GM21619 (cell line): ENCODE measurements around the gene SLC6A3.

Experiments
- ATAC-seq: cut with Tn5 transposase; IDR thresholded peaks from one replicate; pipeline ENCODE4 v1.9.1; 2021; ENCODE audit not compliant: unreplicated experiment

The SLC6A3 gene

DNA sequence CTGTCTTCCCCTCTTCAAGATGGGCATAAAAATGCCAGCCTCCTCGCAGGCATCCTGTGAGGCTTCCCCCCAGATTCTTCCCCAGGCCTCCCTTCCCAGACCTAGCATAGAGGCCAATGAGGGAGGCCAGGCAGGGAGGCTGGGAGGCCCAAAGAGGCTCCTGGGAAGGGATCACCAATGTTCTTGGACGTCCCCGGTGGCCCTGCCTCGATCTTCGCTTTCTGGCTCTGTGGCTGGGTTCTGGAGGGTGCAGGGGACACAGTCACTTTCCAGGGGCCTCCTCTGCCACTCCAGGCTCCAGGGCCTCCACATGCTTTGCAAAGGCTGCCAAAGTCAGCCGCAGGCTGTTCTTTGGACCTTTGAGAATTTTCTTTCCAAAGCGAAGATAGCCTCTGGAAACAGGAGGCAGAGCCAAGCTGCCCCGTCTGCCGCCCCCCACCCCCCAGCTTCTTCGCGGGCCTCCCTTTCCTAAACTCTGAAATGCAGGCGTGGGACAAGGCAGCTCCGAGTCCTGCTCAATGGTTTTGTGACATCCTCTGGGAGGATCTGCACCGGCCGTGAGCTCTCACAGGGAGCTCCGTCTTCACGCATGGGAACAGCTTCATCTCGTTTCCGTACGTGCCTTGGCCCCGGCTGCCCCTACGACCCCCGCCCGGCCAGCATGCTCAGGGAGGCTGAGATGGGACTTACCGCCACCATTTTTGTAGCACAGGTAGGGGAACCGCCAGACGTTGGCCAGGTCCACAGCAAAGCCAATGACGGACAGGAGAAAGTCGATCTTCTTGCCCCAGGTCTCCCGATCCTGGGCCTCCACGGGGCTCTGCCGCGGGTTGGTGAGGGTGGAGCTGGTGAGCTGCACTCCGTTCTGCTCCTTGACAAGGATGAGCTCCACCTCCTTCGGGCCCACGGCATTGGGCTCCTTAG lies 2.8 kb downstream of the SLC6A3 start:
- no peak for ATAC-seq

DNA sequence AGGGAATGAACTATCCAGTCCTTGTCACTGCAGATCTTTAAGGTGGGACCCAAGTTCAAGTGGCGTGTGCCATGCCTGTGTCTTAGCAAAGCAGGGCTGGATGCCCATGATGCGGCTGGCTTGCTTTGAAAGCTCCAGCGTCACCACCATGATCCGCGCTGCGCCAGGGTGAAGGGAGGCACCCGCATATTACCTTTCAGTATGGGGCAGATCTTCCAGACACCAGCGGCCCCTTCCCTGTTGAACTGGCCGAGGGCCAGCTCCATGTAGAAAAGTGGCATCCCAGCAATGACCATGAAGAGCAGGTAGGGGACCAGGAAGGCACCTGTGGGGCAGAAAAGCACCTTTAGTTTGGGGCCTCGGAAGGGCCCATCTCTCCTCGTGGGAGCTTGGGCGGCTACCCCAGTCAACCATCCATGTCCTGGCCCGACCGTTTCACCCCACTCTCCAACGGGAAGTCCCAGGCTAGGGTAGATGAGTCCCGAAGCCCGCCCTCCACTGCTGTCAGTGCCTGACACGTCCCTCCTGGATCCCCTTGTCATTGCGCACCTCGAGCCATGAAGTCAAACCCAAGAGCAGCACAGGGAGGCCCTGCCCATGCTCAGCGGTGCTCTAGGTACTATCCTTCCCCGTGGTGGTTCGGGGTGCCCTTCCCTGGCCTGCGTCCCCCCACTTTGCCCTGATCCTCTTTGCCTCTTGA lies 3.9 kb downstream of the SLC6A3 start:
- ATAC-seq = no peak

DNA sequence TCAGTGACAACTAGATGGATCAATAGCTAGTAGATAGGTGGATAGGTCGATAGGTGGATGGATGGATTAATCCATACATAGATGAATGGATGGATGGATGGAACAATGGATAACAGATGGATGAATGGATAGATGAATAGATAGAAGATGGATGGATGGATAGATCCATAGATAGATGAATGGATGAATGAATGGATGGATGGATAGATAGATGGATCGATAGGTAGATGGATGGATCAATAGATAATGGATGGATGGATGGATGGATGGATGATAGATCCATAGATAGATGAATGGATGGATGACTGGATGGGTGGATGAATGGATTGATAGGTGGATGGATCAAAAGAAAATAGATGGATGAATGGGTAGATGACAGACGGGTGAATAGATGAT lies 5.1 kb downstream of the SLC6A3 start:
- ATAC-seq = no peak

DNA sequence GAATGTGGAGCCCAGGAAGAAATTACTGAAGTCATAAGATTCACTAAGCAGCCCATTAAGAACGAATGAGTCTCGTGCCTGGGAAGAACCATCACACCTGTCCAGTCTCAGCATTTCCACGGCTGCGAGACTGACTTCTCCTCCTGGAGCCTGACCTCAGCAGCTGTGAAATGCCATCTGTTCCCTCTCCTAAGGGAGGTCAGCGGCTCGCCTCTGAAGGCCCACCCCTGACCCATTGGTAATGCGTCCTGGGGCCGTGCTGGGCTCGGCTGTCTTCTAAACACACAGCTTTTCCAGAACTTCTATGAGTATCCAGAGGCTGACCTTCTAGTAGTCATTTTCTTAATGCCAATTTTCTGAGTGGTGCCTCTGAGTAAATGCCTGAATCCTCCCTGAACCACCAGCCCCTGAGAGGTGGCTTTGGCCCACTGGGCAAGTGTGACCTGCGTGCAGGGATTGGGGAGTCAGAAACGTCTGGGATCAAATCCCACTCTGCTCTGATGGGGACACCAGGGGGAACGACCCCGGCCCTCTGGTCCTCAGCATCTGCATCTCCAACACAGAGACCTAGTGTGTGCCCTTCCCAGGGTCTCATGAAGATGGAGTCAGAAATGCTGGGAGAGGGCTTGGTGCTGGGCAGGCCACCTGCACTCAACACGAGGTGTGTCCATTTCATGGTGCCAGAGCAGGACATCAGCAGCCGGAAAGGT lies 5.7 kb downstream of the SLC6A3 start:
- ATAC-seq = no peak

DNA sequence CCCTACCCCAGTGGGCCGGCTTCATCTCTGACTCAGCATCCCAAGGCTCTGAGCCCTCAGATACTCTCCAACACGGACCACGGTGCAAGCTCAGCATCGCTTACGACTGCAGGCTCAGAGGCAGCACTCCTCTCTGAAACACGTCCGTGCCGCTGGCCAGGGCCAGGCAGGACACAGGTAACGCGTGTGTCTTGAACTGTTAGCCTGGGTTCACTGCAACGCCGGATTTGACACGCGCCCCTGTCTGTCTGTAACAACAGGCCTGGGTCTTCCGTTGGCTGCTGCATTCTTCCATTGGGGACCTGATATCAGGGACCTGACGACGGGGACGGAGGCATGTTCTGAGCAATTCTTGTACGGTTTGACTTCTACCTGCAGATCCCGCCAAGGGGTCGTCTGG lies 6.4 kb downstream of the SLC6A3 start:
- ATAC-seq = no peak

DNA sequence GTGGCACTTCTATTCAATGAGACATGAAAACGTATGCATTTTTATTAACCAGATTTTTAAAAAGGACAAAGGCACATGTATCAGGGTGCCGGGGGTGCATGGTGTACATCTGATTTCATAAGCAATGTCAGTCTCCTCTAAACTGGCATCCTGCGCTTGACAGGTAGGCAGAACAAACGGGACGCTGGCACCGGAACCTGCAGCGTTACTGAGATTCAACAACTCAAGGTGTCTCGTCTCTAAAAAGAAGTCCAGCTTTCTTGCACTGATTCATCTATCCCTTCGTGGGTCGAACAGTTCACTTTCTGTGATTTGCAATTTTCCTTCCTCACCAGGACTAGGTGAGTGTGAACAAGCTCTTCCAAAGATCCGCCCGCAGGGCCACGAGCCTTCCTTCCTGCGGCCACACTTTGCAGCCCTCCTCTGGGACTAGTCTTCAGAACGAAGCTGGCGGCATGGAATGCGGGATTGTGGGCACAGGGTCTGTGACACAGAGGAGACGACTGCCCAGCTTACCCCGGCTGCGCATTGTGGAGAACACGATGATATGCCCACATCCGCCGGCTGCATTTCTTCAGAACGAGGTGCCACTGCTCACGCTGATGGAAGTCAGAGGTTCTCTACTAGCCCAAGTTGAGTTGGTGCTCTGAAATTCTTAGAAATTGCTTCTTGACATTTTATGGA lies 7.2 kb downstream of the SLC6A3 start:
- no peak for ATAC-seq

DNA sequence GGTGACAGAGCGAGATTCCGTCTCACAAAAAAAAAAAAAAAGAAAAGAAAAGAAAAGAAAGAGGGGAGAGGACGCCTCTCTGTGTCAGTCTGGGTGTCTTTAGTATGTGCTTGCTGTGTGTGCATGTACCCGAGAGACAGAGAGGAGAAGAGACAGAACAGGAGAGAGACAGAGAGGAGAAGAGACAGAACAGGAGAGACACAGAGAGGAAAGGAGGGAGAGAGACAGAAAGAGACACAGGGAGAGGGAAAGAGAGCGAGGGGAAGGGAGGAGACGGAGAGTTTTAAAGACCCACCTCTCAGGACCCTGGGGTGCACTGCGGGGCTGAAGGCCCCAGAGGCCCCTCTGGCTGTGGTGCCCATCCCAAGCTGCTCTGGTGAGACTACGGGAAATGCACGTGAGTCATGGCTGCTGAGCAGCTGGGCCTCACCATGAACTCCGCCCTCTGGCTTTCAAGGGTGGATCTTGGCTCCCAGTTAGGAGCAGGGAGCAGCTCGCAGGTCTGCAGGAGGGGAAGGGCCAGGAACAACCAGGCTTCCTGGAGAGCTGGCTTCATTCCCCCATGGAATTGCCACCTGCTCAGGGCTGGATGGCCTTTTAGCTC lies 7.9 kb downstream of the SLC6A3 start:
- ATAC-seq = no peak

DNA sequence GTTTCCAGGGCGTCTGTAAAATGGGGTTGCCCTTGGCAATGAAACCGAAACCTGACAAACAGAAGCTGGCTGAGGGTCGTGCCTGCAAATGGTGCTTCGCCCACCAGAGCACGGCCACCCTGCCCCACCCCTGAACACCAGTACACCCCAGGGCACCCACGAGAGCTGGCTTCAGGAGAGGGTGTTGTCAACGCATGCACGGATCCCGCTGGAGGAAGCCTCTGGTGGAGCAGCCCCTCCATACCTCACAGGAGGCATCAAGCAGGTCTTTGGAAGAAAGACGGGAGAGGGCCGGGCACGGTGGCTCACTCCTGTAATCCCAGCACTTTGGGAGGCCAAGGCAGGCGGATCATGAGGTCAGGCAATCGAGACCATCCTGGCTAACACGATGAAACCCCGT lies 8.6 kb downstream of the SLC6A3 start:
- ATAC-seq = no peak

DNA sequence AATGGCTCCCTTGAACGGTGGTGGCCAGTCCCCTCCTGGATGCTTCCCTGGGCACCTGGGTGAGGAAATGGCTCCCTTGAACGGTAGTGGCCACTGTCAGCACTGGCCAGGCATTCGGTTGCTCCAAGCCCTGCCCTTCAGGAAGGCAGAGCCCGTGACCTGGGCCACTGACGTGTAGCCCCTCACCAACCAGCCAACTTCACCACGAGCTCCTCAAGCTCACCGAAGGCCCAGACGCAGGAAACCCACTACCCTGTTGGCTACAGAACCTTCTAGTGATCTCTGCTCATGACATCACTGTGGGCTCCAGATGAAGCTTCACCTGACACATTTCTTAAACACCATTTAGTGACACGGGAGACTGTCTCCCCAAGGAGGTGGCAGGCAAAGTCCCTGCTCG lies 9.2 kb downstream of the SLC6A3 start:
- ATAC-seq = no peak

DNA sequence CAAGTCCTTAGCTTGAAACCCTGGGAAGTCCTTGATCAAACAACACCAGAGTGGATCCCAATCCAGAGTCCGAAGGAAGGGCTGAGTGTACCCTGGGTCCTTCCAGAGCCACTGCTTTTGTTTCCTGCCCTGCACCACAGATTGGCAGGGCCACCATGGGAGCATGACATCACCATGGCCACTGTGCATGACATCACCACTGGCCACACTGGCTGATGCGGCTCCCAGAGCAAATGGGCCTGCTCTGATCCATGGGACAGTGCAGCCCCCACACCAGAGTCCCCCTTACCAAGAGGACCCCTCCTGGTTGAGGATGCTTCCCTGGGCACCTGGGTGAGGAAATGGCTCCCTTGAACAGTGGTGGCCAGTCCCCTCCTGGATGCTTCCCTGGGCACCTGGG lies 9.9 kb downstream of the SLC6A3 start:
- ATAC-seq = no peak

DNA sequence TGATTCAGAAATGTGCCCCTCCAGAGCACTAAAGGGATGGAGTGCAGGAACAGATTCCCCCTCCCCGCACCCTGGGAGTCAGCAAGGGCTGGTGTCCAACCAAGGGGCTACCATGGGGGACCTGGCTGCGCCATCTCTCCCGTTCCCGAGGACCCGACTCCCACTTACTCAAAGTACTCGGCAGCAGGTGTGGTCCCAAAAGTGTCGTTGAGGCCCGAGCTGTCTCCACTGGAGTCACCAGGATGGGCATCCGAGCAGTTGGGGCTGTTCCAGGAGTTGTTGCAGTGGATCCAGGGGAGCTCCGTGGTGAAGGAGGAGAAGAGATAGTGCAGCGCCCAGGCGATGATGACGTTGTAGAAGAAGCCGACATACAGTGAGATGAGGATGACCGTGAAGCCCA lies 12.9 kb downstream of the SLC6A3 start:
- no peak for ATAC-seq

DNA sequence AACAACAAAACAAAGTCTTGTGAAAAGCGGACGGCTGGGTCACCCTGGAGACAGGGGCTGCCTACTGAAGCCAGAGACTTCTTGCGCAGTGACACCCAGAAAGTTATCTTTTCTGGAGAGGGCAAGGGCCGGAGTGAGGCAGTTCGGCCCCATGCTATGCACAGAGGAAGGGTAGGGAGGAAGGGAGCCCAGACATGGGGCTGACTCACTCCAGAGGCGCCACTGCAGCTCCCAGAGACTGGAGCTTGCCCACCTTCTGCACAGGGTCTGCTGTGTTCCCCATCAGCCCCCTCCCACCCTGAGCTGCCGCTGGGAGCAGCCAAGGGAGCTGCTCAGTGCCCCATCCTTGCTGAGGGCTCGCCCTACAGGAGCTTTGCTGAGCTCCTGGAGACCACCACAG lies 13.3 kb downstream of the SLC6A3 start:
- ATAC-seq = no peak

DNA sequence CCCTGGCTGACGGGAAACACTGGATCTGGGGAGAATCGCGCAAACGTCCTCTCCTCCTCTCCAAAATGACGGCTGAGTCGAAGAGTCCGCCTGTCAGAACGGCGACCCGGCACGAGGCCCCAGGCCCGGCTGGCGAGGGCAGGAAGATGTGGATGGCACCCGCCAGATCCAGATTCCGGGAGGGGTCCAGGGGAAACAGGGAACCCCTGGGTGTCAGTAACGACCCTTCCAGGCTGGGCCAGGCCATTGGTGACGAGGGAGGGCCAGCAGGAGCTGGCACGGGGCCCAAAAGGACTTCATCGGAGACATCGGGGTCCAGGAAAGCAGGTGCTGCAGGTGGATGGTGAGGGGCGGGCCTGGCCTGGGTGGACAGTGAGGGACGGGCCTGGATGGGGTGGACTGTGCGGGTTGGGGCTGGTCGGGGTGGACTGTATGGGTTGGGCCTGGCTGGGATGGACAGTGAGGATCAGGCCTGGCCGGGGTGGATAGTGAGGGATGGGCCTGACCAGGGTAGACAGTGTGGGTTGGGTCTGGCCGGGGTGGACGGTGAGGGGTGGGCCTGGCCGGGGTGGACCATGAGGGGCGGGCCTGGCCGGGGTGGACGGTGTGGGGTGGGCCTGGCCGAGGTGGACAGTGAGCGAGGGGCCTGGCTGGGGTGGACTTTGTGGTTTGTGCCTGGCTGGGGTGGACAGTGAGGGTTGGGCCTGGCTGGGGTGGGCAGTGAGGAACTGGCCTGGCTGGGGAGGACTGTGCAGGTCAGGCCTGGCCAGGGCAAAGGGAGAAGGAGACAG lies 14.0 kb downstream of the SLC6A3 start:
- ATAC-seq = no peak

DNA sequence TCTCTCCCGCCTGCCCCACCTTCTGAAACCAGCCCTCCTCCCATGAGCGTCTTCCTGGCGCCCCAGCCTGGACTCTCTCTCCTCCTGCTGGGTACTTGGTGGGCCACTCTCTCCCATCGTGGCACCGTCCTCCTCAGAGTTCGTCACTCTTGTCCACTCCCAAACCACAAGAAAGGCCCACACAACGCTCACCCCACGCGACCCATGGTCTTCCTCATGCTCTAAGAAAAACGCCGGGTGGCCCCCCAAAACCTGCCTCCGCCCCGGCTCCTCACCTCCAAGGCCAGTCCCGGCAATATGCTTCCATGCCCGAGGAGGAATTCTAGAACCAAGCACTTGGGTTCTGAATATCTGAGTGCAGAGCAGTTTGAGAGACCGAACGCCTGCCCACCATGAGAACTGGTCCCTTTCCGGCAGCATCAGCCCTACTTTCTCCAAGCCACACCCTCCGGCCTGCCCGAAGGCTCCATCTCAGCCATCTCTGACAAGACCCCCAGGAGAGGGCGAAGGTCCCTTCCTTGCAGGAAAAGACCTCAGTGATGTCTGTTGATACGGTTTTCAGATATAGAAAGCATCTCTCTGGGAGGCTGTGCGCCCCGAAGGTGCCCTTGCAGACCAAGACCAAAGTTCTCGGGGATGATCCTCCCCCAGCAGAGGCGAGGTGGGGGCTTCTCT lies 15.0 kb downstream of the SLC6A3 start:
- no peak for ATAC-seq

DNA sequence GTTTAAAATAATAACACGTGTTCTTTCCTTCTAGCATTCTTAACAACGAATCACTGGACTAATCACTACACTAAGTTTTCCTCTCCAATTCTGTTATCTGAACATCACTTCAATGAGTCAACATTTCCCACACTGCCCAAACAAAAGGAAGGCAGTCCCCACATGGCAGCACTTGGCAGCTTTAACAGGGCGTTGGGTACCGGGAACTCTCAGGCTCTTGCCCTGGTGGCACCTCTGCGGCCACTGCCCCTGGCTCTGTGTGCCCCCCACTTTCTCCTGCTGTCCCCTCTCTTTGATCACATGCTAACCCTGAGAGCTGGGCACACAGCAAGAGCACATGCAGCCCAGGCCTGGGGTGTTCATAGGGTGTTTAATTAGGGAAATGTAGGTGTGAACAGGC lies 15.7 kb downstream of the SLC6A3 start:
- ATAC-seq = no peak

DNA sequence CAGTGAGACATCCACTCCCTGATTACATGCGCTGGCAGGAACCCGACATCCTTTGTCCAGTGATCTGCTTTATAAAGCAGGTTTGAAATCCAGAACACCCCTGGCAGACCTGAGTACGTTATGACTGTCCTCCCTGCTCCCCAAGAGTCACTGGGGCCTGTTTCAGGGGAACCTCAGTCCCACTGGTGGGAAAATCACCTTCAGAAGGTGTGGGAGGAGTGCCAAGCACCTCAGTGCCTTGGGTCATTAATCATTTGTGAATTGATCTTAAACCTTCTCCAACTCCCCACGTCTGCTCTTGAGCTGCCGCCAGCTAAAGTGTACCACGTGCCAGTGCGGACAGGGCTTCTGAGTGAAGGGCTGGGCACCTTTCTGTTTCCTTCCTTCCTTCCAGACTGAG lies 16.2 kb downstream of the SLC6A3 start:
- no peak for ATAC-seq

DNA sequence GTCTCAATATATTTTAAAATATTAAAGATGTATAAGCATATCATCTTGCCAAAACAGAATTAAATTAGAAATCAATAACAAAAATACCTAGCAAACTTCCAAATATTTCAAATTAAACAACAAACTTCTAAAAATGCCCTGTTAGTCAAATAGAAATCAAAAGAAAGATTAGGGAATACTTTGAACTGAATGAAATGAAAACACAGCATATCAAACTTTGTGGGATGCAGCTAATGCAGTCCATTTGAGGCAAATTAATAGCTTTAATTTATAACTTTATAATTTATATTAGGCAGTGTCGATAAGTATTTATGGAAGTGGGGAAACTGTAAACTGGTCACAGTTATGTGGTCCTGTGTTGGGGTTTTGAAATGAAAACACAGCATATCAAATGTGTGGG lies 17.1 kb downstream of the SLC6A3 start:
- no peak for ATAC-seq

DNA sequence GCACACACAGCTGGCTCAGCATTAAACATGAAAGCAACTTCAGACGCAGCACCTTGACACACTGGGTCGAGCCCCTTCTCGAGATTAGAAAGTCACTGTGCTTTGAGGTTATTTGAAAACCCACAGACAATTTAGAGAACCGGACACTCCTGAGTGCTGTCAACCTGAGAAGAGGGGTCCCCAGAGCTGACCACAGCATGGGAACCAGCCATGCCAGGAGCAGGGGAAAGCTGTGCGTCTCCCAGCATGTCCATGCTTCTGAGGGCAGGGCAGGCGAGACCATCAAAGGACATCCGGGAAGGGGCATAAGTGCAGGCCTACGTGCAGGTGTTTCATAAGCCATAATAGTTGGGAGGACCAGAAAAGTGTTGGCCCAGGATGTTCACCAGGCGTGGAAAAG lies 20.5 kb downstream of the SLC6A3 start:
- no peak for ATAC-seq

DNA sequence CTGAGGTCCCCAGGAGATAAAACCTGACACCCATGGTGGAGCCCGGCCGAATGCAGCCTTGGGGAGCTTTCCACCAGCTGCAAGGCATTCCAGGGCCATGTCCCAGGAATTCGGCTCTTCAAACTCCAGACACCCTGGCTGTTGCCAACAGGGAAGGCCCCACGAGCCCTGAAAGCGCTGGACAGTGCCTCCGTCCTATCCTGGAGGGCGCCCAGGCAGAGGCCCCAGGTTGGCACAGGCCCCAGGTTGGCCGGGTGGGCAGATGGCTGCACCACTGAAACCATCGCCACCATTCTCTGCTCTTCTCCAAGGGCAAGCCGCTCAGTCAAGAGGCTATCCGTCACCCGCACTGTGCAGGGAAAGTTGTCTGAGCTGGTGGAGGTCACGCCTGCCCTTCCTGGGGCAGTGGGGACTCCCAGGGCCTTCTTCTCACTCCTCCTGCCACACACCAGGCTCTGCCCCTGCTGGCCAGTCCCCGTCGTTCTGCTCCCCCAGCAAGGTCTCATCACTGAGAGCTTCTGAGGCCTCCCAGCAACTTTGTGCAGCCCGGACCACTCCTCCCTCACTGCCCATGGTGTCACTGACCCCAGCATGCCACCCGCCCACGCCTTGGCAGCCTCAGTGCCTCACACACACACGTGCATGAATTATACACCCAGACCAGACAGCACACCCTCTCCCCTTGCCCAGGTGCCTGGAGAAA lies 21.2 kb downstream of the SLC6A3 start:
- ATAC-seq = no peak
